HG02571 (cell line): ENCODE results near the gene PIK3CD.
"Not testable (repeated sequence)": the region's sequence is repeated elsewhere in the genome, so short reads cannot be mapped to it uniquely, and the experiment has no call there.

Source experiments
- ATAC-seq: cut with Tn5 transposase; IDR thresholded peaks from one replicate; pipeline ENCODE4 v1.9.1; 2021; ENCODE audit warnings: mild to moderate bottlenecking, moderate library complexity; ENCODE audit not compliant: unreplicated experiment

PIK3CD gene

DNA sequence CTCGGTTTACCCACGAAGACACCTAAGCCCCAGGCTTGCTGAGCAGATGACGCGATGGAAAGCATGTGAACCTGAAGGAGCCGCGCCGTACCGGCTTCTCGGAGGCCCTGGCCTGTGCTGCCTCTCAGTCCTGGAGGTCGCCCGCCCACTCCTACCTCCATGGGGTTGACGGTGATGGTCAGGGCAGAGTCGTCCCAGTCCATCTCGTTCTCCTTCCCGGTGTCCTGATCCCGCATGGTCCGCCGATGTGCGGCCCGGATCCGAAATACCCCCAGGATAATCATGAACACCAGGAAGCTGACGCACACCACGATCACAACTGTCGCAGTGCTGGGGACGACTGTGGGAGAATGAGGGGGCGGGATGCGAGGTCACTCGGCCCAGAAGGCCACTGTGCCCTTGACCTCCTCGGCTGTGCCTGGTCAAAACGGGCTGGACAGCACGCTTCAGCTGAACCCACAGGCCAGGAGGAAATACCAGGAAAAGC is 79.6 kb downstream of the PIK3CD start:
- ATAC-seq: no peak

DNA sequence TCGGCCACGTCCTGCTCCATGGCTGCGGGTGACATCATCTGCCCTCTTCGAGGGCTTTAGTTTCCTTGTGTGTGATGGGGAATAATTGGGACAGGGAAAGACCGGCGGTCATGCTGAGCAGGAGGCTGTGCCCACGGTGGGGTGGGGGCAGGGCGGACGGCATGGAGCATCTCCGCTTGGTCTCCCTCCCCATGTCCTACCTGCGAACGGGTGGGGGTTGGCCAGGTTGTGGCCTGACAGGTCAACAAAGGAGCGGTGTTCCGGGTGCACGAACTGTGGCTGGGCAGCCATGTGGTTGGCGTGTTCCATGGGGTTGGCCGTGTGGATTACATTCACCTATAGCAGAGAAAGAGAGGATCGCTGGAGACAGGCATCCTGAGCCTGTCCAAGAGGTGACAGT is 80.0 kb downstream of the PIK3CD start:
- ATAC-seq: no peak

DNA sequence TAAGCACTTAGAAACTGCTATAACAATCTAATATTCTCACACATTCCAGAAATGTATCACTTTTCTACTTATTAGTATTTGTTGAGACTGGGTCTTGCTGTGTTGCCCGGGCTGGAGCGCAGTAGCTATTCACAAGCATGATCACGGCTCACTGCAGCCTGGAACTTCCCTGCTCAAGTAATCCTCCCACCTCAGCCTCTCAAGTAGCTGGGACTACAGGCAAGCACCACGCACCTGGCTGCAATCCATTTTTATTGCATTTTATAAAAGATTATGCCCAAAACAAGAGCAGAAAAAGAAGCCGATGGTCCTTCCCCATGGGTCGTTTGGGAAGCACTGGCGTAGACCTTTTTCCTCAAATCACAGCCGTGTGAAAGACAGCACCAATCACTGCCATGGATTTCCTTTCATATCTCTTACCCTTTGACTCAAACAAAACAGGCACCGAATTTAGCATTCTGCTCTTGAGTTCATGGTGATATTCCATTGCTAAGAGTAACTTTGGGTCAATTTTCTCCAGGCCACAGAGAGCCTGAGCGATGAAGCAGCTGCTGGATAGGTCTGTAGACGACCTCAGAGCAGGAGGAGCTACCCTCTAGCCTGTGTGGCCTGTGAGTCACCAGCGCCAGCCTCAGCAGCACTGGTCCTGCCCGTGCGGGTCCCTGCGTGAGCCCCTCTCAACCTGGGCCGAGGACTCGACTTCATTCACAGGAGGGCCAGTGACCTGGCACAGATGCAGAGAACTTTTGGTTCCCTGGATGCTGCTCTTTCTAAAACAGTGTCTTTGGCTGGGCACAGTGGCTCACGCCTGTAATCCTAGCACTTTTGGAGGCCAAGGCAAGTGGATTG is 80.8 kb downstream of the PIK3CD start:
- no peak for ATAC-seq

DNA sequence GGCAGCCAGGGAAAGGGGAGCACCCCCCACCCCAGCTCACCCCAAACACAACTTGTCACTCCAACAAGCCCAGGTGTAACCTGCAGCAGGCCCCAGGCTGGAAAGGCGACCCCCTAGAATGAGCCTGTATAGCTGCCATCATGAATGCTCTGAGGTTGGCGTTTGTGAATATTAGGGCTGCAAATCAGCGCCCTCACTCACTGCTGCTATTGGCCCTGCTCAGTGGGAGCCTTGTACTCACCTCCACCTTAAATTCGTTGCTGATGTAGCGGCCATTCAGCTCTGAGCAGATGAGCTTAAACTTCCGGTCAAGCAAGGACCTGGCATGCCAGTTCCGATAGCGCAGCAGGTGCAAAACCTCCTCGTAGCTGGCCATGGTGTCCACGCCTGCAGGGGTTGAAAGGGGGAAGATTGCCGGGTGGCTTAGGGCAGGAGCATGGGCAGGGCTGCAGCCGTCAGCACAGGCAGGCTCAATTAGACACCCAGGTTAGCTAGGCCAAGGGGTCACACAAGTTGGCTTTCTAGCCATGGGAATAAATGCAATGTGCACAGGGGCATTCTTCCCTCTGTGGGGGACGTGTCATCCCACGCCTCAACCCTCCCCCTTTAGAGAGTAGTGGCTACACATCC is 81.7 kb downstream of the PIK3CD start:
- ATAC-seq: no peak

DNA sequence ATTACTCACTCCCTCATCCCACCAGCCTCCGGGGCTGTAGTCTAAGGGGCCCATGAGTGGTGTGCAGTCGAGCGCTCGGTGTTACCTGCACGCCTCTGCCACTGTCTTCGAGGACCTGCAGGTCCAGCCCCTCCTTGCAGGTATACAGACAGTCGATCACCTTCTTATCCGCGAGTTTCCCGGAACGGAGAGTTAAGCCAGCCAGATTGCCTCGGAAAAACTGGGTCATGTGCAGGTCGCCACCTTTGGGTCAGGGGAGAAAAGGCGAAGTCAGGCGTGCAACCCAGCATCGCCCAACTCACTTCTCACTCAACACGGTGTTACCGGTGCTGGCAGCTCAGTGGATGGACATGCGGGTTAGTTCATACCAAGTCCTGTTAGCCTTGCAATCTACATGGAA is 84.3 kb downstream of the PIK3CD start:
- no peak for ATAC-seq

DNA sequence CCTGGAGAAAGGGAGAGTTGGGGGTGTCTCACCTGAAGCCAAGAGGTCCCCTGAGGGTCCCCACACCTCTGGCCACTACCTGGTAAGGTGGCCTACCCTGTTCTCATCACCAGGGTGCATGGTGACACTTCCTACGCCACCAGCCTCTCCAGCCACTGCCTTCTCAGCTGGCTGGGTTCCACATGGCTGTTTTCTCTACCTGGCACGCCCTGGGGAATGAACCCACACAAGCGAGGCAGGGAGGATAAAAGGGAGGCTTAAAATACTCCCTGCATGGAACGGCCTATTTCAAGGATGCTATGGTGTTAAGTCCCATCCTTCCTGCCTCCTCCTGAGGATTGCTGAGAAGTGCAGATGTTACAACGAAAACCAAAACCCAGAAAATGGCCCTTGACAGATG is 84.7 kb downstream of the PIK3CD start:
- no peak for ATAC-seq

DNA sequence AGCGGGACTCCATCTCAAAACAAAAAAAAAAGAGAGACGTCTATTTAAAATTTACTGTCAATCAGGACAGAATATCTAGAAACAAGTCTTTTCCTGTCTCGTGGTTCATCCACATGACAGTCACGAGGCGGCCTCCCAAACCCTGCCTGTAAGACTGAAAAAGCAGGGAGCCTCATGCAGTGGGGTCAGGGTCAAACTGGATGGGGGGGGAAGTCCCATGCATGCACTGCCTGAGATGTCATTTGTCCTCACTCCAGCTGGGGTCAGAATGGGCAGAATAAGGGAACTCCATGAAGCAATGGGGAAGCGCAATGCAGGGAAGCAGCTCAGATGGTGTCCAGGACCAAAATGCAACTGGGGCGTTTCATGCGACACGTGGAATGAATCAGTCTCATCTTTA is 85.5 kb downstream of the PIK3CD start:
- no peak for ATAC-seq

DNA sequence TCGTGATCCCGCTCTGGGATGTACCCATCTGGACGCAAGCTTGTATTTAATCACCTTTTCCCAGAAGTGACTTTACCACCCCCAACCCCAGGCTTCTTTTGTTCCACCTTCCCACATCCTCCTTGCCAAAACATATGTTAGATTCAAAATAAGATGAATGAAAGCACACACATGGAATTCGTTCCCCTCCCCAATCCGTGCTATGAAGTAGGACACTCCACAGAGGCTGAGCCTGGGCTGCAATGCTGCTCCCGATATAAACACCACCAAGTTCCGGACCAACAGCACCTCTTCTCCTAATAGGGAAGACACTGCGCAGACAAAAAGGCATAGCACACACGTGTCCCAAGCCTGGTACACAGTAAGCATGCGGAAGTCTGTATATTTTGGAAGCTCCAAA is 86.1 kb downstream of the PIK3CD start:
- no peak for ATAC-seq

DNA sequence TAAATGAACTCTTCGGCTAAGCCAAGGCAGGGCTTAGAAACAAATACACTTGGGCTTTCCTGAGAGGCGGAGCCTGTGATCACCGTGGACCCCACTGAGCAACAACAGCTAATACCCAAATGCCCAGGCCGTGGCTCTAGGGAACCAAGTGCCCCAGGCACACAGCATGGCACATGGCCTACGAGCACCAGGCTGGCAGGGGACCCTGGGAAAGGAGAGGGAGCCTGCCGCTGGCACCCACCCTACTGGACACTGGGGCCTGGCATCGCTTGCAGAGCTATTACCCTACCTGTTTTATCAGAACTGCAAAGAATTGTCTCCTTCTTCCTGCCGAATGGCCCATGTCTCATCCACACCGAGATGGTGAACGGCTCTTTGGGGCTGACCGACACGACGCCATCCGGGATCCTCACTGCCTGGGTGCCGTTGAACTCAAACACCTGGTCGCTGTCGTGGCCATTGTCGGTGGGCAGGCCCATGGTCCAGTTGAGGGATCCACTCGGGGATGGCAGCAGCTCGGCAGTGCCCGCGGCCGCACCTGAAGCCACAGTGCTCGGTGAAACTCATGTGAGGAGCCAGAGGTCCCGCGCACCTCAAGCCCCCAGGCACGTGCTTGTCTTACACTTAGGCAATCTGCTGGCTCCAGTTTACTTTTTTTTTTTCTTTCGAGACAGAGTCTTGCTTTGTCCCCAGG is 92.7 kb downstream of the PIK3CD start:
- no peak for ATAC-seq

DNA sequence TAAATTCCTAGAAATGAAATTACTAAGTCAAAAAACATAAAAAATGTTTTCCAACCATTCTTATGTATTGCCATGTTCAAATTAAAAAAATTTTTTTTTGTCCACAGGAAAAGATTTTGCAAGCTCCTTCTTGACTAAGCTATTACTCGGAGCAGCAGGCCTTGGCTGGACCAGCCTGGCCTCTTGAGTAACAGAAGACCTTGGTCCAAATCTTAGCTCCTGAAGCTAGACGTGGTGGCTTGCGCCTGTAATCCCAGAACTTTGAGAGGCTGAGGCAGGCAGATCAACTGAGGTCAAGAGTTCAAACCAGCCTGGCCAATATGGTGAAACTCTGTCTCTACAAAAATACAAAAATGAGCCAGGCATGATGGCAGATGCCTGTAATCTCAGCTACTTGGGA is 94.7 kb downstream of the PIK3CD start:
- no peak for ATAC-seq

DNA sequence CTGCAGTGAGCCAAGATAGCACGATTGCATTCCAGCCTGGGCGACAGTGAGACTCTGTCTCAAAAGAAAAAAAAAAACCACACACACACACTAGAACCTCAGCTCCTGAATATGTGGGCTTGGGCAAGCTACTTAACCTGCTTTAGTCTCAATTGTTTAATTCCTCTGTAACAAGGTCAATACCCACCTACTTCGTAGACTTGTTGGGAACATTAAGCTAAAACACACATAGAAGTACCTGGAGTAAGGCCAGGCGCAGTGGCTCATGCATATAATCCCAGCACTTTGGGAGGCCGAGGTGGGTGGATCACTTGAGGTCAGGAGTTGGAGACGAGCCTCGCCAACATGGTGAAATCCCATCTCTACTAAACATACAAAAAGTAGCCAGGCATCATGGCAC is 95.1 kb downstream of the PIK3CD start:
- ATAC-seq: no peak

DNA sequence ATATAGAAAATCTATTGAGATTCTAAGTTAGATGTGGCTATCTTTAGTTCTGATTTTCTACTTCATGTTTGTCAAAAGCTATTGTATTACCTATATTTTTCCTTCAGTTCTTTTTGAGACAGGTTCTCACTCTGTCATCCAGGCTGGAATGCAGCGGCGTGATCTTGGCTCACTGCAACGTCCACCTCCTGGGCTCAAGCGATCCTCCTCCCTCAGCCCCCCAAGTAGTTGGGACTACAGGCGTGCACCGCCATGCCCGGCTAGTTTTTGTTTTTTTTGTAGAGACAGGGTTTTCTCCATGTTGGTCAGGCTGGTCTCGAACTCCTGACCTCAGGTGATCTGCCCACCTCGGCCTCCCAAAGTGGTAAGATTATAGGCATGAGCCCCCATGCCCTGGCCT is 96.9 kb downstream of the PIK3CD start:
- not testable (repeated sequence) for ATAC-seq

DNA sequence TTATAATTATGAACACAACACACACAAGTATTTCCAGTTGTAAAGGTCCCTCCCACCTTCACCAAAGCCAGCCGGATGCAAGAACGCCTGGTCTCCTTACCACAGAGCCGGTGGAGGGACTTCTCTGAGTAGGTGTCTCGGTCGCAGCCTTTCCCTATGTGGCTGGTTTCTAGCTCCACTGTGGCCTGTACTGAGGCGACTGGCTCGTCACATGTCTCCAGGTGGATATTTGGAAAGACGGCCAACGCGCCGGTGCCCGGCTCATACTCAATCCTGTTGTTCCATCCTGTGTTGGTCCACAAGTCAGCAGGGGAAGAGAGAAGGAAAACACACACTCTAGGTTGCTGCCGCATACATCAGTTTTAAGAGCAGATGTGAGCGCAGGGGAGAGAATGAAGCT is 97.8 kb downstream of the PIK3CD start:
- no peak for ATAC-seq

DNA sequence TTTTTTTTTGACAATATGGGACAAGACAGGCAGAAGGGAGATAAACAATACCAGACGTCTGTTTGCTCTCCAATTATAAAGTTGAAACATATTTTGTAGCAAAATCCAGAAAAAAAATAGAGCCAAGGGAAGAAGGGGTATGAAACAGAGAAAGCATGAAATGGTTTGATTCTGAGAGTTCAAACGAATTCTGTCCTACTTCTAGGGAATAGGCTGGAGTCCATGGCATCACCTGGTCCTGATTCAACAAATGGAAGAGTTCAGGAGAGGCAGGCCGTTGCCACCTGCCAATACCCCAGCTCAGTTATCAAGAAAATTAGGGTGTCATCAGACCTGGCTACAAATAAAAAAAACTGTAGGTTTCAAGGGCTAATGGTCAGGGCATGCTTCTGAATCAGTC is 100.4 kb downstream of the PIK3CD start:
- no peak for ATAC-seq

DNA sequence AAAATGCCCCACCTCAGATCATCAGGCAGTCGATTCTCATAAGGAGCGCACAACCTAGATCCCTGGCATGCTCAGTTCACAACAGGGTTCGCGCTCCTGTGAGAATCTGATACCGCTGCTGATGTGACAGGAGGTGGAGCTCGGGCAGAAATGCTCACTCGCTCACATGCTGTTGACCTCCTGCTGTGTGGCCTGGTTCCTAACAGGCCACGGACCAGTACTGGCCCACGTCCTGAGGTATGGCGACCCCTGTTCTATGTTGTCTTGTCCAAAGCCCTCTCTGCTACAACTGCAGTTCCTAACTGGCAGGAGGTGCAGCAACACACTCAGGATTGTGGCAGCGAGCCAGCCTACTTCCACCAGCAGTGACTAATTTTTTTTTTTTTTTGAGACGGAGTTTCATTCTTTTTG is 101.6 kb downstream of the PIK3CD start:
- ATAC-seq: no peak

DNA sequence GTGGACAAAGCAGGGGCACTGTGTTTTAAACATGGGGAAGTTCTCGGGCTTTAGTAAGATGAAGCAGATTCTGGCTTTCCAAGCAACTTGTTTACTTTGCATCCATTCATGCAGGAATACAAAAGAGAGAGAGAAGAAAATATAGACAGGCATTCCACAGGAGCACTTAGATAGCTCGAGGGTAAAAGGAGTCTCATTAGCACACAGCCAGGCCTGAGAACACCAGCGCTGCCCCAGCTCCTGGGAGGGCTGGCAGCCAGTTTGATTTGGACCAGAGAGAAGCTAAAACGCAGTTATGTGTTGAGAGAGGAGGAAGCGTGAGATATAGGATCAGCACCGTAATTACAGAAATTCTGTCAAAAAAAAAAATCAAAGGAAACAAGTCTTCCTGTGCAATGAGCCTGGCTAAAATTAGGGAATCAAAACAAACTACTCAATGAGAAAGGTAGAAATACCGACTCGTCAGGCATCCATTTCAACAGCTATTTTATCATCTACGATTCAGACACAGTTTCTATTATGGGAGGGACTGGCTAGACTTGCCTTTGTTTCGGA is 104.0 kb downstream of the PIK3CD start:
- no peak for ATAC-seq

DNA sequence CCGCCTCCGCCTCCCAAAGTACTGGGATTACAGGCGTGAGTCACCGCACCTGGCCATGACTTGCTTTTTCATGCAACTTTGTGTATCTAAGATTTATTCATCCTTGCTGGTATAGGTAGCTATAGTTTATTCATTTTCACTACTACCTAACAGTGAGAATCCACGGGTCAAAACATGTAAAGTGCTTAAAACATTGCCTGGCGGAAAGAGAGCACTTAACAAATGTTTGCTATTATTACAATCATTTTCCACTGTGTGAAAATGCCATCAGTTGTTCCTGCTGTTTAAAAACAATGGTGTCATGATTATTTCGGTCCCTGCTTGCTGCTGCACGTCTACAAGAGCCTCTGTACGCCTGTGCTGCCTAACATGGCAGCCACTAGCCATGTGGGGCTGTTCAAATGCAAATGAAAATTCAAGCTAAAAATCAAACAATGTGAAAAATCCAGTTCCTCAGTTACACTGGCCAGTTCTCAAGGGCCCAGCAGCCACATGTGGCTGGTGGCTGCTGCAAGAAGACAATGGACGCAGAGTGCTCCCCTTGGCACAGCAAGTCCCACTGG is 107.1 kb downstream of the PIK3CD start:
- no peak for ATAC-seq

DNA sequence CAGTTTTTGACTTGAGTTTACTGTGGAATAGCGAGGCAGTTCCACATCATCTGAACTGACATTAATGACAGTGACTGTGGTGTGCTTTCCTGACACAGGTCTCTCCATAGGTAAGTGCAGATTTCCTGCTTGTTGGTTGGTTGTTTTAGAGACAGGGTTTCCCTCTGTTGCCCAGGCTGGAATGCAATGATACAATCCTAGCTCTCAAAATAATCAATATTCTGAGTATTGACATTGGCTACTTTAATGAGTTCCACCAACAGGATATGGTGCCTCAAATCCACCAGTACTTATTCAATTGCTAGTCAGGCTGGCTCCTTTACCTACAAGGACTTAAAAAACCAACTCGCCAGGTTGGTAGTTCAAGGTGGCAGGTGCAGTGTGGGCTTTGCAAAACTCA is 108.4 kb downstream of the PIK3CD start:
- ATAC-seq: no peak

DNA sequence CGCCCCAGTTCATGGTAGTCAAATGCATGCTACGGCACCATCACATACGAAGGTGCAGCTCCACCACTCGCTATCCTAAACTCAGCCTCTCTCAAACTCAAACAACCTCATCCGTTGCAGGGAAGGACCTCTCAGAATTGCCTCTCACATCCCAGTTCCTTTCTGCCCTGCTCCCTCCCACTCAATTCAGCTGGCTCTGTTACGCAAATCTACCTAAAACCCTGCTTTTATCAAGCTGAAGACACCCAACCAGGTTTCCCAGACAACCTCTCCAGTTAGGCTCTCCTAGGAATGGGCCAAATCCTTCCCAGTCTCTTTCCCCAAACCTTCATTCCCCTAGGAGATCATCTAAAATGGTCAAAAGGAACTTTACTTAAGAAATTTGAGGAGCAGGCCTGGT is 109.3 kb downstream of the PIK3CD start:
- no peak for ATAC-seq

DNA sequence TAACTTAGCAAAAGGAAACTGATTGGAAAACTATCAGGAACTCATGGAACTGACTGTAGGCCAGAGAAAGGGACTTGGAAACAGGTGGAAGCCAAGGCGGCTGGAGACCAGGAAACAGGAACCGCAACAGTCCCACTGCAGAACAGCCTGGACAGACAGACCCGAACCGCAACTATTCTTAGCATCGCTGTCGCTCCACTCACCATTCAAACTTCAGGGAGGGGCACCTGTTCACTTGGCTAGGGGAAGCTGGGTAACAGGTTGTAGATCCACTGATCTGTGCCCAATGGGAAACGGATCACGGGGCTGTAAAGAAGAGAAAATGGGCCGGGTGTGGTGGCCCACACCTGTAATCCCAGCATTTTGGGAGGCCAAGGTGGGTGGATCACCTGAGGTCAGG is 110.3 kb downstream of the PIK3CD start:
- no peak for ATAC-seq

DNA sequence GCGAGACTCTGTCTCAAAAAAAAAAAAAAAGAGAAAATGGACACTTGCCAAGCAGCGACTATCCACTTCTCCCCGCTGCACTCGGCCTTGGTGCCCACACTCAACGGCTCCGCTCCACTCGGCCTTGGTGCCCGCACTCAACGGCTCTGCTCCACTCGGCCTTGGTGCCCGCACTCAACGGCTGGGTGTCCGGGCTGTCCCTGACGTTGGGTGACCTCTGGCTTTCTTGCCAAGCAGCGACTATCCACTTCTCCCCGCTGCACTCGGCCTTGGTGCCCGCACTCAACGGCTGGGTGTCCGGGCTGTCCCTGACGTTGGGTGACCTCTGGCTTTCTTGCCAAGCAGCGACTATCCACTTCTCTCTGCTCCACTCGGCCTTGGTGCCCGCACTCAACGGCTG is 110.9 kb downstream of the PIK3CD start:
- ATAC-seq: not testable (repeated sequence)
